H54 (cell line): ENCODE results near the gene DLG2.

ENCODE experiments used
- DNase-seq: peaks from one replicate; pipeline ENCODE4 v3.0.0; 2011; ENCODE audit warnings: low spot score, mixed read lengths; ENCODE audit not compliant: insufficient read length
- FAIRE-seq: peaks from 3 replicates; lab custom pipeline; 2011; peaks lifted over from hg19 to GRCh38; lab: Jason Lieb, UNC
- POLR2A ChIP-seq: IDR thresholded peaks from 2 replicates; pipeline ENCODE4 v1.6.1; 2011; ENCODE audit warnings: low read depth, mild to moderate bottlenecking, low read length

DLG2 gene

GRCh38 chr11:84045146-84045545, 1582.0 kb downstream of the DLG2 start:
- FAIRE-seq (no peak), DNase-seq (no peak)
- TF ChIP-seq POLR2A = no peak

GRCh38 chr11:84044706-84045105, 1582.4 kb downstream of the DLG2 start:
- DNase-seq = no peak
- TF ChIP-seq POLR2A = no peak
- no peak for FAIRE-seq

GRCh38 chr11:84036664-84037194, 1590.4 kb downstream of the DLG2 start:
- FAIRE-seq (no peak), DNase-seq (no peak)
- TF ChIP-seq POLR2A = no peak

DNA sequence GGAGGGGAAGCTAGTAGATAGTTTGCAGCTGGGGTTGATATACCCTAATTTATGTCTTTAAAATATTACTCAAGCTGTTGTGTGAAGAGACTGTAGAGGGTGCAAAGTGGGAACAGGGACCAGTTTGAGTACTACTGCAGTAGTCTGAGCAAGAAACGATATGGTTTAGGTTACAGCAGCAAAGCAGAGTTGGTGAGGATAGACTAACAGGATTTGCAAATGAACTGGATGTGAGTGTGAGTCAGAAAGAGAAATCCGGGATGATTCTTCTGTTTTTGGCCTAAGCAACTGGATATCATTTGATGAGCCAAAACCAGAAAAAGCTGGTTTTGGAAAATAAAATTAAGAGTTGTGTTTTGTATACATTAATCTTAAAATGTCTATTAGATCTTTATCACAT, 1591.5 kb downstream of the DLG2 start:
- FAIRE-seq (no peak), DNase-seq (no peak)
- no peak for TF ChIP-seq POLR2A

GRCh38 chr11:84034484-84034883, 1592.7 kb downstream of the DLG2 start:
- TF ChIP-seq POLR2A = no peak
- DNase-seq (no peak), FAIRE-seq (no peak)

- TF ChIP-seq POLR2A = no peak
- no peak for DNase-seq
- FAIRE-seq = no peak
Observed at GRCh38 chr11:84024266-84024665, 1602.9 kb downstream of the DLG2 start.

DNA sequence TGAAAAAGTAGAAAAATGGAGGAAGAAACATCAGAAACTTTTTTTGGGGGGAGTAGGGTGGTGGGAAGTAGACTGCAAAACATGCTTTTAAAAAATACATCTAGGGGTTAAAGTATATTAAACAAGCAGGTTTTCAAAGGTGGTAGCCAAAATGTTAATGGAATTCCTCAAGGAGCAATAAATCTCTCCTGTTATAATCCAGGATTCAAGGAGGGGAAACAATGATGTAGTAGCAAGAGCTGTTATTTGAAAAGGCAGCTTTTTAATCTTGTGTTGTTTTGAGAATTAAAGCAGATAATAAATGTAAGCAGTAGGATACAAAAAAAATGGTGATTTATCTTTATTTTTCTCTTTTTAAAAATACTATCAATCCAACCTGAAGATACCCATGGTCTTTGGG, 1604.4 kb downstream of the DLG2 start:
- no peak for TF ChIP-seq POLR2A
- DNase-seq (no peak), FAIRE-seq (no peak)

GRCh38 chr11:84022201-84022600, 1604.9 kb downstream of the DLG2 start:
- no peak for TF ChIP-seq POLR2A
- no peak for DNase-seq
- no peak for FAIRE-seq

GRCh38 chr11:84021291-84021690, 1605.9 kb downstream of the DLG2 start:
- no peak for DNase-seq
- TF ChIP-seq POLR2A = no peak
- no peak for FAIRE-seq

DNA sequence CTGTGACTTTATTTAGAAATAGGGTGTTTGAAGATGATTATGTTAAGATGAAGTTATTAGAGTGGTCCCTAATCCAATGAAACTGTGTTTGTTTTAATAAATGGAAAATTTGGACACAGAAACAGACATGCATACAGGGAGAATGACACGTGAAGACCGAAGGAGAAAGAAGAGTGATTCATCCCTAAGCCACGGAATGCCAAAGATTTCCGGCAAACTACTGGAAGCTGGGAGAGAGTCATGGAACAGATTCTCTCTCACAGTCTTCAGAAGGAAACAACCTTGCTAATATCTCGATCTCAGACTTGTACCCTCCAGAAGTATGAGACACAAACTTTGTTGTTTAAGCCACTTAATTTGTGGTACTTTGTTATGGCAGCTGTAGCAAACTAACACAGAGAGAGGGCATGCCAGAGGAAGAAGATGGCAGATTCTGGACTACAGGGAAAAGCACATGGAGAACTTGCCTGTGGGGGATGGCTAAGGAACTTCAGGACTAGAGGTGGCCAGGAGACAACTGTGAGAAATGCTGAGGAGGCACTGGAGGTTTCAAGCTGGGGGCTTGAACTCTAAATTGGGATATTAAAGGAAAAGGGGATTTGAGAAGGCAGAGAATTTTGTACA, 1607.5 kb downstream of the DLG2 start:
- FAIRE-seq = peak; percentile 84
- TF ChIP-seq POLR2A = no peak
- DNase-seq = no peak

DNA sequence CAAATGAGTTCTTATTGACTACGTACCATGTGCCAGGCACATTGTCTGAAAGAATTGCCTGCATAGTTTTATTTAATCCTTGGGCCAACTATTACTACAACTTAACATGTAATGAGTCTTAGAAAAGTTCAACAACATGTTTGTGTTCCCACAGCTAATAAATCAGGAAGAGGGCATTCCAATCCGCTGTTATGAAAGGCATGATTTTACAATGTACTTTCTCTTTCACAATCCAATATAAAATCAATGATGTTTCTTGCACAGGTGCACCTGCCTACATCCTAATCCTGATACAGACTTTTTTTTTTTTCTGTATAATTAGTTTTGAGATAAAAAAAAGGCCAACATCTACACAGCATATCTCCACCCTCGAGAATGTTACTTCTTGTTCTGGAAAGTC, 1612.6 kb downstream of the DLG2 start:
- DNase-seq (no peak), FAIRE-seq (no peak)
- no peak for TF ChIP-seq POLR2A

DNA sequence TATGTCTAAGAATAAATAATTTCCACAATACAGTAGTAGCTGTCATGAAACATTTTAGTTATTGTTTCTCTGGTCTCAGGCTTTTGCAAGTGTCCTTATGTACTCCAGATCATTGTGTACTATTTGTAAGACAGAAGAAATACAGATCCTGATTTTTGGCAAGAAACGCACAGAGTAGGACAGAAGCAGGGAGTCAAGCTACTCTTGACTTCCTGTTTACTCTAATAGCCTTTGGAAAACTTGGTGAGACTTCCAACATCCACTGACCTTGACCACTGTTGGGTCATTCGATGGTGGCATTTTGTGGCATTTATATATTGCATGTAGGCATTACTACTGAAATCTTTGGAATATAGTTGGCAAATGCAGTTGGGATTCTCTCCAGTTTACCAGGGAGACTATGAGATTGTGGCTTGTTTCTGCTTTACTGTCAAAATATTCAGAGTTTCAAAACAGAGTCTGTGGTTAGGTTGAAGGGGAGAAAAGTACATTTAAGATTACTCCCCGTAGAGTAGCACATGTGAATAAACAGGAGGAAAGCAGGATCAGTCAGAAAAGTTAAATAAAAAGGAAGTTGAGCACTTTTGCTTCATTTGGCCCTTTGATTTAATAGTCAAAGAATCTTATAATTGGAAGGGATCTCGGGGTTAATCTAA, 1614.8 kb downstream of the DLG2 start:
- no peak for TF ChIP-seq POLR2A
- DNase-seq (no peak), FAIRE-seq (no peak)

GRCh38 chr11:84003181-84003580, 1624.0 kb downstream of the DLG2 start:
- TF ChIP-seq POLR2A = no peak
- FAIRE-seq (no peak), DNase-seq (no peak)

GRCh38 chr11:83998921-83999320, 1628.2 kb downstream of the DLG2 start:
- DNase-seq (no peak), FAIRE-seq (no peak)
- TF ChIP-seq POLR2A = no peak
